ENCODE data around the gene C1orf210.

Gene C1orf210

GRCh38 chr1:43296207-43296606, 10.8 kb upstream of the C1orf210 start:
- FAIRE-seq = no peak

GRCh38 chr1:43294761-43295160, 9.4 kb upstream of the C1orf210 start:
- no peak for DNase-seq (ENCODE audit: low spot score)
- FAIRE-seq = no peak

More at GRCh38 chr1:43296207-43296606, 10.8 kb upstream of the C1orf210 start:
- DNase-seq (ENCODE audit: low spot score) = no peak

GRCh38 chr1:43293896-43294760, 8.7 kb upstream of the C1orf210 start:
- no peak for FAIRE-seq
- no peak for DNase-seq (ENCODE audit: low spot score)

GRCh38 chr1:43293176-43293575, 7.8 kb upstream of the C1orf210 start:
- DNase-seq (ENCODE audit: low spot score) = no peak
- FAIRE-seq = no peak

- FAIRE-seq (no peak), DNase-seq (ENCODE audit: low spot score) (no peak)
Measured at GRCh38 chr1:43292679-43293078, 7.3 kb upstream of the C1orf210 start.

GRCh38 chr1:43292216-43292615, 6.8 kb upstream of the C1orf210 start:
- DNase-seq (ENCODE audit: low spot score) = no peak
- no peak for FAIRE-seq

- DNase-seq (ENCODE audit: low spot score) = no peak
- FAIRE-seq = no peak
Measured at GRCh38 chr1:43288785-43289706, 3.7 kb upstream of the C1orf210 start.

GRCh38 chr1:43288058-43288784, 2.8 kb upstream of the C1orf210 start:
- no peak for FAIRE-seq
- DNase-seq (ENCODE audit: low spot score) = no peak

- DNase-seq (ENCODE audit: low spot score) = no peak
- no peak for FAIRE-seq
Measured at GRCh38 chr1:43286533-43286932, 1.2 kb upstream of the C1orf210 start.

- DNase-seq (ENCODE audit: low spot score) (no peak), FAIRE-seq (no peak)
Measured at GRCh38 chr1:43286115-43286514, 734 bp upstream of the C1orf210 start.

GRCh38 chr1:43284546-43285110, 753 bp downstream of the C1orf210 start:
- FAIRE-seq (no peak), DNase-seq (ENCODE audit: low spot score) (no peak)

GRCh38 chr1:43284065-43284464, 1.3 kb downstream of the C1orf210 start:
- DNase-seq (ENCODE audit: low spot score) = no peak
- no peak for FAIRE-seq

GRCh38 chr1:43282220-43283195, 2.9 kb downstream of the C1orf210 start:
- FAIRE-seq (no peak), DNase-seq (ENCODE audit: low spot score) (no peak)

- FAIRE-seq = no peak
Measured at GRCh38 chr1:43280692-43281091, 4.7 kb downstream of the C1orf210 start.

GRCh38 chr1:43279666-43280065, 5.7 kb downstream of the C1orf210 start:
- DNase-seq (ENCODE audit: low spot score) = no peak
- no peak for FAIRE-seq

More at GRCh38 chr1:43280692-43281091, 4.7 kb downstream of the C1orf210 start:
- no peak for DNase-seq (ENCODE audit: low spot score)

- no peak for DNase-seq (ENCODE audit: low spot score)
- no peak for FAIRE-seq
Measured at GRCh38 chr1:43279161-43279560, 6.2 kb downstream of the C1orf210 start.

GRCh38 chr1:43277116-43277876, 8.1 kb downstream of the C1orf210 start:
- DNase-seq (ENCODE audit: low spot score) (no peak), FAIRE-seq (no peak)

- no peak for FAIRE-seq
- no peak for DNase-seq (ENCODE audit: low spot score)
Measured at GRCh38 chr1:43276673-43277072, 8.7 kb downstream of the C1orf210 start.
